ENCODE results near the gene RWDD3. TPM values are rescaled to one million over a fixed set of nuclear protein-coding genes. Genes with fewer than 3 reads are reported as not detected.

The RWDD3 gene
- total and polyA plus RNA-seq, 2 donors from 2014 or later, result 18.0 to 19.7 TPM

DNA sequence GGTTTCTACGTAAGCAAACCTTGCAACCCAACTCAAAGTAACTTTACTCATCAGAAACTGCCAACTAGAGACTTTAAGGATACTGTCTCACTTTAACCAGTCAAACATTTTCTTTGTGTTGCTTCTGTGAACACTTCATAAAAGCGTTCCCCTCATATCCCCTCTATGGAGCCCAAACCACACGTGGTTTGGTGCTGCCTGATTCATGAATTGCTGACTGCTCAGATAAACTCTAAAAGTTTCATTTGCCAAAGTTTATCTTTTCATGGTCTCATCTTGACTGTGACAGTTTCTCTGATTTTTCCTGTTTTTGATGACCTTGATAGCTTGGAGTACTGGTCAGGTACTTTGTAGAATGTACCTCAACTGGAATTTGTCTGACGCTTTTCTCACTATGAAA lies 14.6 kb upstream of the RWDD3 start:
- FAIRE-seq (no peak), DNase-seq (no peak)
- intact Hi-C loops (cut with DNase I), result no loop called here
- no peak overlapping the region for H3K9ac ChIP-seq (ENCODE audit: low read length in 3 of 3)
- peaks cover 0 to 2% (median 0%) of the 10 kb centered on the region in 3 donors for H3K9me3 ChIP-seq (ENCODE audit: control insufficient read depth in 2 of 3, insufficient read depth in 1 of 3, low read length in 3 of 3)
- TF ChIP-seq CTCF (IDR thresholded peaks at IDR 0.05; ENCODE audit: borderline replicate concordance, extremely low read depth, insufficient read depth), result no peak
- no peaks in the 10 kb centered on the region for H3K4me1 ChIP-seq (ENCODE audit: control insufficient read depth in 2 of 3, insufficient read depth in 2 of 3, low read depth in 1 of 3, low read length in 3 of 3)
- no peaks in the 10 kb centered on the region for H3K36me3 ChIP-seq (ENCODE audit: control insufficient read depth in 2 of 3, insufficient read depth in 3 of 3, low read length in 3 of 3)
- no peak overlapping the region for H3K27ac ChIP-seq (ENCODE audit: low read depth in 2 of 2, low read length in 2 of 2)
- H3K27me3 ChIP-seq (ENCODE audit: control insufficient read depth, insufficient read depth, low read length), result no peaks in the 10 kb centered on the region
- no peak overlapping the region for H3K4me3 ChIP-seq (ENCODE audit: low read length in 3 of 3)

DNA sequence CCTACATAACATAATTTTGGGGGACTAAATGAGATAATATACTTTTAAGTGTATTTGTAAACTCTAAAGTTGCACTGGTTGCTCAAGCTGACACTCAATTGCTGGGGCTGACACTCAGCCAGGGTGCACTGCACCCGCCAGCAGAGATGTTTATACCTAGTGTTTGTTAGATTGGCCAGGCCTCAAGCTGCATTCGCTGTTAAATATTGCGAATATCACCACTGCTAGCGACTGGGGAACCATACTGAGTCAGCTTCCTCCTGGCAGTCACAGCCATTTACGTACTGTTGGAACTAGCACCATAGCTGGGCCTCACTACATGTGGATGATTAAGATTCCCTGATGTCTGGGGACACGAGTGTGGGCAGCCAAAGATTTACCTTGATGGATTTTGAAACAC lies 12.7 kb upstream of the RWDD3 start:
- intact Hi-C loops (cut with DNase I), result no loop called here
- H3K4me1 ChIP-seq (ENCODE audit: control insufficient read depth in 2 of 3, insufficient read depth in 2 of 3, low read depth in 1 of 3, low read length in 3 of 3), result no peaks in the 10 kb centered on the region
- no peak for FAIRE-seq

GRCh38 chr1:95222629-95223028 lies 11.4 kb upstream of the RWDD3 start:
- Histone ChIP-seq H3K9ac (ENCODE audit: low read length in 3 of 3) (no peak overlapping the region), H3K27ac (ENCODE audit: low read depth in 2 of 2, low read length in 2 of 2) (no peak overlapping the region), H3K9me3 (ENCODE audit: control insufficient read depth in 2 of 3, insufficient read depth in 1 of 3, low read length in 3 of 3) (peaks cover 0 to 2% (median 0%) of the 10 kb centered on the region in 3 donors), H3K27me3 (ENCODE audit: control insufficient read depth, insufficient read depth, low read length) (no peaks in the 10 kb centered on the region), H3K36me3 (ENCODE audit: control insufficient read depth in 2 of 3, insufficient read depth in 3 of 3, low read length in 3 of 3) (no peaks in the 10 kb centered on the region), H3K4me3 (ENCODE audit: low read length in 3 of 3) (no peak overlapping the region), H3K4me1 (ENCODE audit: control insufficient read depth in 2 of 3, insufficient read depth in 2 of 3, low read depth in 1 of 3, low read length in 3 of 3) (no peaks in the 10 kb centered on the region)
- FAIRE-seq (no peak), DNase-seq (no peak)
- TF ChIP-seq CTCF (IDR thresholded peaks at IDR 0.05; ENCODE audit: borderline replicate concordance, extremely low read depth, insufficient read depth), result no peak
- intact Hi-C loops (cut with DNase I), result no loop called here

More for the DNA sequence above, 12.7 kb upstream of the RWDD3 start:
- H3K27ac ChIP-seq (ENCODE audit: low read depth in 2 of 2, low read length in 2 of 2), result no peak overlapping the region
- TF ChIP-seq CTCF (IDR thresholded peaks at IDR 0.05; ENCODE audit: borderline replicate concordance, extremely low read depth, insufficient read depth), result no peak
- no peak overlapping the region for H3K9ac ChIP-seq (ENCODE audit: low read length in 3 of 3)
- no peak overlapping the region for H3K4me3 ChIP-seq (ENCODE audit: low read length in 3 of 3)
- H3K36me3 ChIP-seq (ENCODE audit: control insufficient read depth in 2 of 3, insufficient read depth in 3 of 3, low read length in 3 of 3), result no peaks in the 10 kb centered on the region
- H3K9me3 ChIP-seq (ENCODE audit: control insufficient read depth in 2 of 3, insufficient read depth in 1 of 3, low read length in 3 of 3), result peaks cover 0 to 2% (median 0%) of the 10 kb centered on the region in 3 donors
- no peak for DNase-seq
- H3K27me3 ChIP-seq (ENCODE audit: control insufficient read depth, insufficient read depth, low read length), result no peaks in the 10 kb centered on the region

DNA sequence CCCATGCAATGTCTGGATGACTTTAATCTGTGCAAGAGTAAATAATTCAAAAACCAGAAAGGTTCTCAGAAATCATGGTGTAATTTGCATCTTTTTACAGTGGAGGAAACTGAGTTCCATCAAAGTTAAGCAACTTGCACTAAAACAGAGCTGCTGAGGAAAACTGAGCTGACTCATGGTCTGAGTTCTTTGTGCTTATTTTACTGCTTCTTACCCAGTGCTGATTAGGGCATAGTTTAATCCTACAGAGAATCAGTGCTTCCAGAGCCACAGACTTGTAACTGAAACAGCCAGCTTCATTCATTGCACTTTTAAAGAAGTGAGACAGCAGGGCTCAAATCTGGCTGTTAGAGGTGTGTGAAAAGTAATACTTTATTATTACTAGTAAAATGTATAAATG lies 10.9 kb upstream of the RWDD3 start:
- H3K27ac ChIP-seq (ENCODE audit: low read depth in 2 of 2, low read length in 2 of 2), result no peak overlapping the region
- intact Hi-C loops (cut with DNase I), result no loop called here
- H3K9ac ChIP-seq (ENCODE audit: low read length in 3 of 3), result no peak overlapping the region
- no peak for TF ChIP-seq CTCF (IDR thresholded peaks at IDR 0.05; ENCODE audit: borderline replicate concordance, extremely low read depth, insufficient read depth)
- H3K4me1 ChIP-seq (ENCODE audit: control insufficient read depth in 2 of 3, insufficient read depth in 2 of 3, low read depth in 1 of 3, low read length in 3 of 3), result no peaks in the 10 kb centered on the region
- peaks cover 0 to 2% (median 0%) of the 10 kb centered on the region in 3 donors for H3K9me3 ChIP-seq (ENCODE audit: control insufficient read depth in 2 of 3, insufficient read depth in 1 of 3, low read length in 3 of 3)
- H3K4me3 ChIP-seq (ENCODE audit: low read length in 3 of 3), result no peak overlapping the region
- no peaks in the 10 kb centered on the region for H3K36me3 ChIP-seq (ENCODE audit: control insufficient read depth in 2 of 3, insufficient read depth in 3 of 3, low read length in 3 of 3)
- DNase-seq (no peak), FAIRE-seq (no peak)
- no peaks in the 10 kb centered on the region for H3K27me3 ChIP-seq (ENCODE audit: control insufficient read depth, insufficient read depth, low read length)

All from kidney (tissue), 14 donors.